COR-L47 (cell line): ENCODE measurements around the gene DPM3.
"Not testable (repeated sequence)": the region's sequence is repeated elsewhere in the genome, so short reads cannot be mapped to it uniquely, and the experiment has no call there.

ENCODE experiments used
- DNase-seq: peaks from one replicate; lab custom pipeline; 2025; lab: John Stamatoyannopoulos, UW

DPM3 gene

GRCh38 chr1:155158991-155159390 lies 18.7 kb upstream of the DPM3 start:
- no peak for DNase-seq

- not testable (repeated sequence) for DNase-seq
These were observed 15.8 kb upstream of the DPM3 start for GRCh38 chr1:155155996-155156643.

GRCh38 chr1:155145491-155145890 lies 5.2 kb upstream of the DPM3 start:
- DNase-seq: no peak

- no peak for DNase-seq
These were observed 1.4 kb upstream of the DPM3 start for GRCh38 chr1:155141749-155142148.

- DNase-seq: no peak
These were observed 261 bp upstream of the DPM3 start for GRCh38 chr1:155140630-155140953.

- no peak for DNase-seq
These were observed 3.0 kb downstream of the DPM3 start for GRCh38 chr1:155137154-155137949.

GRCh38 chr1:155136748-155137147 lies 3.6 kb downstream of the DPM3 start:
- DNase-seq: peak; percentile 6

GRCh38 chr1:155135415-155136028 lies 4.8 kb downstream of the DPM3 start, which contains the start of gene SLC50A1:
SLC50A1 (plus strand) TSS chr1:155135852; CDS start chr1:155135912, 60 bp downstream.
- peak; percentile 87 for DNase-seq

GRCh38 chr1:155134880-155135414 lies 5.4 kb downstream of the DPM3 start:
- peak; percentile 47 for DNase-seq

- no peak for DNase-seq
These were observed 6.0 kb downstream of the DPM3 start for GRCh38 chr1:155134322-155134721.

- DNase-seq: no peak
These were observed 6.5 kb downstream of the DPM3 start for GRCh38 chr1:155133799-155134281.

GRCh38 chr1:155131856-155132255 lies 8.5 kb downstream of the DPM3 start:
- DNase-seq: no peak

- no peak for DNase-seq
These were observed 9.0 kb downstream of the DPM3 start for GRCh38 chr1:155131285-155131684.

- no peak for DNase-seq
These were observed 9.9 kb downstream of the DPM3 start for GRCh38 chr1:155130272-155131006.

GRCh38 chr1:155128755-155129473 lies 11.4 kb downstream of the DPM3 start:
- no peak for DNase-seq

GRCh38 chr1:155127967-155128754 lies 12.2 kb downstream of the DPM3 start:
- DNase-seq: no peak

- peak; percentile 13 for DNase-seq
These were observed 13.0 kb downstream of the DPM3 start, which contains the start of gene EFNA1 for GRCh38 chr1:155127105-155127966. EFNA1 (plus strand) TSS chr1:155127876; CDS start chr1:155127978, 102 bp downstream.

GRCh38 chr1:155126556-155127104 lies 13.7 kb downstream of the DPM3 start:
- peak; percentile 32 for DNase-seq

GRCh38 chr1:155125946-155126555 lies 14.3 kb downstream of the DPM3 start:
- no peak for DNase-seq
